WTC11 (cell line): ENCODE data around the gene MIS18BP1. TPM values are rescaled to one million over a fixed set of nuclear protein-coding genes. Genes with fewer than 3 reads are reported as not detected.

Source experiments
- ATAC-seq: fragments of 200-7000 bp; cut with Tn5 transposase; 2 replicates; pipeline ENCODE4 v1.10.0; 2021; ENCODE audit warnings: mild to moderate bottlenecking, moderate library complexity
- CTCF ChIA-PET: fragments of 300-600 bp; sonication (Branson Sonifier 250); formaldehyde crosslinking; loops from one replicate; lab custom pipeline; 2021; ENCODE audit warnings: antibody characterized with exemption; lab: Charles Lee
- POLR2A ChIA-PET: fragments of 350-600 bp; sonication (Branson Sonifier 250); formaldehyde crosslinking; loops from one replicate; lab custom pipeline; 2021; ENCODE audit warnings: antibody characterized with exemption; lab: Charles Lee
- DNase-seq: peaks from one replicate; pipeline ENCODE4 v3.0.0; 2021; ENCODE audit warnings: low spot score
- H3K27ac Mint-ChIP-seq: 2 replicates; pipeline ENCODE4 v1.8.0; 2021; ENCODE audit warnings: mixed read lengths
- H3K27me3 Mint-ChIP-seq: 2 replicates; pipeline ENCODE4 v1.8.0; 2021; ENCODE audit warnings: low read depth, mild to moderate bottlenecking, moderate library complexity, mixed read lengths
- H3K36me3 Mint-ChIP-seq: 2 replicates; pipeline ENCODE4 v1.8.0; 2021; ENCODE audit warnings: mixed read lengths
- H3K4me1 Mint-ChIP-seq: 2 replicates; pipeline ENCODE4 v1.8.0; 2022; ENCODE audit warnings: mixed read lengths
- H3K4me3 Mint-ChIP-seq: 2 replicates; pipeline ENCODE4 v1.8.0; 2021; ENCODE audit warnings: mild to moderate bottlenecking, moderate library complexity, mixed read lengths
- H3K9me3 Mint-ChIP-seq: 2 replicates; pipeline ENCODE4 v1.8.0; 2021; ENCODE audit warnings: mixed read lengths
- CREM ChIP-seq: sonication (generic); formaldehyde crosslinking; IDR thresholded peaks from 2 replicates; pipeline ENCODE4 v1.8.1; 2022; ENCODE audit warnings: mild to moderate bottlenecking, missing genetic modification reagents, moderate library complexity
- ELF4 ChIP-seq: sonication (generic); formaldehyde crosslinking; IDR thresholded peaks from 2 replicates; pipeline ENCODE4 v1.8.1; 2022; ENCODE audit warnings: low read depth, mild to moderate bottlenecking, moderate library complexity, missing genetic modification reagents
- FOXK1 ChIP-seq: sonication (generic); formaldehyde crosslinking; IDR thresholded peaks from 2 replicates; pipeline ENCODE4 v1.8.0; 2022; ENCODE audit warnings: mild to moderate bottlenecking, moderate library complexity, missing genetic modification reagents
- GRHL2 ChIP-seq: fragments of 250-450 bp; sonication (Bioruptor Pico); IDR thresholded peaks from 2 replicates; pipeline ENCODE4 v1.8.0; 2022; ENCODE audit warnings: mild to moderate bottlenecking, moderate library complexity; ENCODE audit not compliant: insufficient replicate concordance, severe bottlenecking
- MXD4 ChIP-seq: fragments of 250-450 bp; sonication (Bioruptor Pico); IDR thresholded peaks from 2 replicates; pipeline ENCODE4 v1.8.0; 2021; ENCODE audit warnings: mild to moderate bottlenecking, moderate library complexity, borderline replicate concordance
- NFYB ChIP-seq: sonication (generic); formaldehyde crosslinking; conservative IDR thresholded peaks from 2 replicates; pipeline ENCODE4 v1.8.0; 2022; ENCODE audit warnings: low read depth, missing genetic modification reagents
- NR2C2 ChIP-seq: sonication (generic); formaldehyde crosslinking; IDR thresholded peaks from 2 replicates; pipeline ENCODE4 v1.8.0; 2022; ENCODE audit warnings: mild to moderate bottlenecking, missing genetic modification reagents
- OVOL2 ChIP-seq: fragments of 250-450 bp; sonication (Bioruptor Pico); IDR thresholded peaks from 2 replicates; pipeline ENCODE4 v1.9.0; 2021; ENCODE audit warnings: mild to moderate bottlenecking, borderline replicate concordance
- RORB ChIP-seq: fragments of 250-450 bp; sonication (Bioruptor Pico); IDR thresholded peaks from 2 replicates; pipeline ENCODE4 v1.9.0; 2021; ENCODE audit warnings: mild to moderate bottlenecking
- SOX15 ChIP-seq: fragments of 250-450 bp; sonication (Bioruptor Pico); IDR thresholded peaks from 2 replicates; pipeline ENCODE4 v1.9.0; 2021; ENCODE audit warnings: mild to moderate bottlenecking
- TP53 ChIP-seq: sonication (generic); formaldehyde crosslinking; IDR thresholded peaks from 2 replicates; pipeline ENCODE4 v1.8.1; 2023; ENCODE audit warnings: mild to moderate bottlenecking, missing genetic modification reagents
- ZNF416 ChIP-seq: fragments of 250-450 bp; sonication (Bioruptor Pico); IDR thresholded peaks from 2 replicates; pipeline ENCODE4 v1.9.0; 2021; ENCODE audit warnings: mild to moderate bottlenecking, inconsistent platforms
- total RNA-seq: library from RNA; stranded (reverse); gene quantifications from 3 replicates; pipeline ENCODE4 v1.2.3, GENCODE V29; 2021
- TF ChIP-seq, protein P1 (sequence below): sonication (generic); formaldehyde crosslinking; IDR thresholded peaks from 2 replicates; pipeline ENCODE4 v1.8.0; 2022; ENCODE audit warnings: mild to moderate bottlenecking, missing genetic modification reagents
- TF ChIP-seq, protein P2 (sequence below): fragments of 250-450 bp; sonication (Bioruptor Pico); IDR thresholded peaks from 2 replicates; pipeline ENCODE4 v1.9.0; 2021; ENCODE audit warnings: mild to moderate bottlenecking
- TF ChIP-seq, protein P3 (sequence below): fragments of 250-450 bp; sonication (Bioruptor Pico); IDR thresholded peaks from 2 replicates; pipeline ENCODE4 v1.8.0; 2021; ENCODE audit warnings: mild to moderate bottlenecking
- TF ChIP-seq, protein P4 (sequence below): sonication (generic); formaldehyde crosslinking; IDR thresholded peaks from 2 replicates; pipeline ENCODE4 v1.8.0; 2023; ENCODE audit warnings: missing genetic modification reagents, mild to moderate bottlenecking, borderline replicate concordance
- TF ChIP-seq, protein P5 (sequence below): sonication (generic); formaldehyde crosslinking; conservative IDR thresholded peaks from 2 replicates; pipeline ENCODE4 v1.8.1; 2022; ENCODE audit warnings: mild to moderate bottlenecking, missing genetic modification reagents
- TF ChIP-seq, protein P6 (sequence below): fragments of 250-450 bp; sonication (Bioruptor Pico); conservative IDR thresholded peaks from 2 replicates; pipeline ENCODE4 v1.9.0; 2021; ENCODE audit warnings: mild to moderate bottlenecking
- TF ChIP-seq, protein P7 (sequence below): sonication (generic); formaldehyde crosslinking; IDR thresholded peaks from 2 replicates; pipeline ENCODE4 v1.8.0; 2022; ENCODE audit warnings: mild to moderate bottlenecking, missing genetic modification reagents
- TF ChIP-seq, protein P8 (sequence below): sonication (generic); formaldehyde crosslinking; IDR thresholded peaks from 2 replicates; pipeline ENCODE4 v1.8.1; 2022; ENCODE audit warnings: mild to moderate bottlenecking, missing genetic modification reagents, moderate library complexity, borderline replicate concordance

MIS18BP1 gene
- total RNA-seq, 1 experiment from 2014 or later: 65.7 TPM

DNA sequence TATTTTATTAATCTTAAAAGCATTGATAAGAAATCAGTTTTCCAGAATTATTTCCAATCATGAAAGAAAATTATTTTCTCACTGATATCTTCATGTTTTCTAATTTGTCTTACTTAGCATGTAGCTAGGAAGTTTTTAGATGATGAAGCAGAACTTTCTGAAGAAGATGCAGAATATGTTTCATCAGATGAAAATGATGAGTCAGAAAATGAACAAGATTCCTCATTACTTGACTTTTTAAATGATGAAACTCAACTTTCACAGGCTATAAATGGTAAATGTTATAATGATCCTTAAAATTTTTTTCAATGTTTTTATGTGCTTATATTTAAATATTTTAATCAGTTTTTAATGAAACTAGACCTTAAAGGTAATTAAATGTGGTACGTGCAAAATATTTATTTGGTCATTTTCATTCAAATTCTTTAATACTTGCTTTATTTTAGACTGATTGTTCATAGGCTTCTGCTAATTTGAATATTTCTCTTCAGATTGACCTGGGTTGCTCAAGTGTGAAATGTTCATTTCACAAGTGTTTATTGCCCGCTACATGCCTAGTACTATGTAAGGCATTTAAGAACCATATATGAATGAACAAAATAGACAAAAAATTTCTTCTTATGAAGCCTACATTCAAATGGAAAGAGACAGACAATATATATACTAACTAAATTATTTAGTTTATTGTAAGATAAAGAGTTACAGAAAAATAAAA is 67.7 kb downstream of the MIS18BP1 start (continued):
- TF ChIP-seq, protein P1, sequence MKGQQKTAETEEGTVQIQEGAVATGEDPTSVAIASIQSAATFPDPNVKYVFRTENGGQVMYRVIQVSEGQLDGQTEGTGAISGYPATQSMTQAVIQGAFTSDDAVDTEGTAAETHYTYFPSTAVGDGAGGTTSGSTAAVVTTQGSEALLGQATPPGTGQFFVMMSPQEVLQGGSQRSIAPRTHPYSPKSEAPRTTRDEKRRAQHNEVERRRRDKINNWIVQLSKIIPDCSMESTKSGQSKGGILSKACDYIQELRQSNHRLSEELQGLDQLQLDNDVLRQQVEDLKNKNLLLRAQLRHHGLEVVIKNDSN (CRISPR knock-in tag): no peak
- no peak for TF ChIP-seq RORB (CRISPR knock-in tag)
- TF ChIP-seq NFYB (CRISPR knock-in tag): no peak
- no peak for TF ChIP-seq ZNF416 (CRISPR knock-in tag)
- TF ChIP-seq NR2C2 (CRISPR knock-in tag): no peak
- TF ChIP-seq, protein P2, sequence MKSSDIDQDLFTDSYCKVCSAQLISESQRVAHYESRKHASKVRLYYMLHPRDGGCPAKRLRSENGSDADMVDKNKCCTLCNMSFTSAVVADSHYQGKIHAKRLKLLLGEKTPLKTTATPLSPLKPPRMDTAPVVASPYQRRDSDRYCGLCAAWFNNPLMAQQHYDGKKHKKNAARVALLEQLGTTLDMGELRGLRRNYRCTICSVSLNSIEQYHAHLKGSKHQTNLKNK (CRISPR knock-in tag): no peak
- TF ChIP-seq, protein P3, sequence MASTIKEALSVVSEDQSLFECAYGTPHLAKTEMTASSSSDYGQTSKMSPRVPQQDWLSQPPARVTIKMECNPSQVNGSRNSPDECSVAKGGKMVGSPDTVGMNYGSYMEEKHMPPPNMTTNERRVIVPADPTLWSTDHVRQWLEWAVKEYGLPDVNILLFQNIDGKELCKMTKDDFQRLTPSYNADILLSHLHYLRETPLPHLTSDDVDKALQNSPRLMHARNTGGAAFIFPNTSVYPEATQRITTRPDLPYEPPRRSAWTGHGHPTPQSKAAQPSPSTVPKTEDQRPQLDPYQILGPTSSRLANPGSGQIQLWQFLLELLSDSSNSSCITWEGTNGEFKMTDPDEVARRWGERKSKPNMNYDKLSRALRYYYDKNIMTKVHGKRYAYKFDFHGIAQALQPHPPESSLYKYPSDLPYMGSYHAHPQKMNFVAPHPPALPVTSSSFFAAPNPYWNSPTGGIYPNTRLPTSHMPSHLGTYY (CRISPR knock-in tag): no peak
- TF ChIP-seq, protein P4, sequence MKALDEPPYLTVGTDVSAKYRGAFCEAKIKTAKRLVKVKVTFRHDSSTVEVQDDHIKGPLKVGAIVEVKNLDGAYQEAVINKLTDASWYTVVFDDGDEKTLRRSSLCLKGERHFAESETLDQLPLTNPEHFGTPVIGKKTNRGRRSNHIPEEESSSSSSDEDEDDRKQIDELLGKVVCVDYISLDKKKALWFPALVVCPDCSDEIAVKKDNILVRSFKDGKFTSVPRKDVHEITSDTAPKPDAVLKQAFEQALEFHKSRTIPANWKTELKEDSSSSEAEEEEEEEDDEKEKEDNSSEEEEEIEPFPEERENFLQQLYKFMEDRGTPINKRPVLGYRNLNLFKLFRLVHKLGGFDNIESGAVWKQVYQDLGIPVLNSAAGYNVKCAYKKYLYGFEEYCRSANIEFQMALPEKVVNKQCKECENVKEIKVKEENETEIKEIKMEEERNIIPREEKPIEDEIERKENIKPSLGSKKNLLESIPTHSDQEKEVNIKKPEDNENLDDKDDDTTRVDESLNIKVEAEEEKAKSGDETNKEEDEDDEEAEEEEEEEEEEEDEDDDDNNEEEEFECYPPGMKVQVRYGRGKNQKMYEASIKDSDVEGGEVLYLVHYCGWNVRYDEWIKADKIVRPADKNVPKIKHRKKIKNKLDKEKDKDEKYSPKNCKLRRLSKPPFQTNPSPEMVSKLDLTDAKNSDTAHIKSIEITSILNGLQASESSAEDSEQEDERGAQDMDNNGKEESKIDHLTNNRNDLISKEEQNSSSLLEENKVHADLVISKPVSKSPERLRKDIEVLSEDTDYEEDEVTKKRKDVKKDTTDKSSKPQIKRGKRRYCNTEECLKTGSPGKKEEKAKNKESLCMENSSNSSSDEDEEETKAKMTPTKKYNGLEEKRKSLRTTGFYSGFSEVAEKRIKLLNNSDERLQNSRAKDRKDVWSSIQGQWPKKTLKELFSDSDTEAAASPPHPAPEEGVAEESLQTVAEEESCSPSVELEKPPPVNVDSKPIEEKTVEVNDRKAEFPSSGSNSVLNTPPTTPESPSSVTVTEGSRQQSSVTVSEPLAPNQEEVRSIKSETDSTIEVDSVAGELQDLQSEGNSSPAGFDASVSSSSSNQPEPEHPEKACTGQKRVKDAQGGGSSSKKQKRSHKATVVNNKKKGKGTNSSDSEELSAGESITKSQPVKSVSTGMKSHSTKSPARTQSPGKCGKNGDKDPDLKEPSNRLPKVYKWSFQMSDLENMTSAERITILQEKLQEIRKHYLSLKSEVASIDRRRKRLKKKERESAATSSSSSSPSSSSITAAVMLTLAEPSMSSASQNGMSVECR (CRISPR knock-in tag): no peak
- TF ChIP-seq TP53 (CRISPR knock-in tag): no peak
- TF ChIP-seq ELF4 (CRISPR knock-in tag): no peak

DNA sequence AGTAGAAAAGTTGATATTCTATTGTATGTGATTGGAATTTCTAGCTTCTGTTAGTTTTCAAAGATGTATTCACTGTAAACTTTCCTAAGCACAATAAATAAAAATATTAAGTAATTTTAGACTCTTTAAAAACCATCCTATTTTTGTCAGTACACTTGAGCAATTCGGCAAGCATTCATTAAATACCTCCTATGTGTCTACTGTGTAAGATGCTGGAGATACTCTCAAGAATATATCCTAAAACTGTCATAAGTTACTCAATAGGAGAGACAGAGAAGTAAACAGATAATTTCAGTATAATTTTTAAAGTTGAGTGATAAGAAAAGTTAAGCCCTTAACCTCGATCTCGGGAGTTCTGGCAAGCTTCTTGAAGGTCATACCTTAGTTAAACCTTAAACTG is 71.2 kb downstream of the MIS18BP1 start:
- Mint-ChIP-seq H3K27ac (no peak overlapping the region; the same call in 1 of the 2 replicates), H3K4me1 (0 out of 2 replicates have a peak, but pooled peaks cover 2% of the 10 kb centered on the region), H3K9me3 (no peaks in the 10 kb centered on the region), H3K27me3 (no peaks in the 10 kb centered on the region), H3K36me3 (no peaks in the 10 kb centered on the region), H3K4me3 (no peak overlapping the region)
- POLR2A ChIA-PET: no interaction called here
- ATAC-seq: no peak
- DNase-seq: no peak
- TF ChIP-seq NR2C2 (CRISPR knock-in tag): no peak
- TF ChIP-seq, protein P5, sequence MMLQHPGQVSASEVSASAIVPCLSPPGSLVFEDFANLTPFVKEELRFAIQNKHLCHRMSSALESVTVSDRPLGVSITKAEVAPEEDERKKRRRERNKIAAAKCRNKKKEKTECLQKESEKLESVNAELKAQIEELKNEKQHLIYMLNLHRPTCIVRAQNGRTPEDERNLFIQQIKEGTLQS: no peak
- TF ChIP-seq OVOL2 (CRISPR knock-in tag): no peak
- TF ChIP-seq, protein P2 (CRISPR knock-in tag): no peak
- TF ChIP-seq, protein P6, sequence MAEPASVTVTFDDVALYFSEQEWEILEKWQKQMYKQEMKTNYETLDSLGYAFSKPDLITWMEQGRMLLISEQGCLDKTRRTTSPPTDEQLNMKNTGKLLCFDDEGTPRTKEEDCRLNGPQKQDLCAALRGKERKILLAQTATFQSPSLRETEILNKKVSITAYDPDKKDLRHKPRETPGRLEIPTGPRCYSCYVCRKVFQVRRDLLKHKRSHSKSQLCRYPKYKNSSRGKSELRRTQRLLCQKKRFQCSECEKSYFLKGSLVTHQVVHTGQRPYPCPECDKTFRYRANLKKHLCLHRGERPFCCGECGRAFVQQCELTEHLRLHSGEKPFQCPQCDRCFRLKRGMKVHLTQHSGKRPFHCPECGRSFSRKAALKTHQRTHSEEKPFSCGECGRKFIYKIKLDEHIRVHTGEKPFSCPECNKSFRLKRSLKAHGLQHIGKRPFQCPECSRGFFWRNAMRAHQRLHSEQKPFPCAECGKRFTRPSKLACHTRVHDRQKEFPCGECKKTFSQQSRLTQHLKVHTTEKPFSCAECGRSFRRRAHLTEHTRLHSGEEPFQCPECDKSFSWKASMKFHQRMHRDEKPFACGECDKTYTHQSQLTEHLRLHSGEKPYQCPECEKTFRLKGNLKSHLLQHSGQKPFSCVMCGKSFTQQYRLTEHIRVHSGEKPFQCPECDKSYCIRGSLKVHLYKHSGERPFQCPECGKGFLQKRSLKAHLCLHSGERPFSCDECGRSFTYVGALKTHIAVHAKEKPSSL (CRISPR knock-in tag): no peak
- TF ChIP-seq, protein P7, sequence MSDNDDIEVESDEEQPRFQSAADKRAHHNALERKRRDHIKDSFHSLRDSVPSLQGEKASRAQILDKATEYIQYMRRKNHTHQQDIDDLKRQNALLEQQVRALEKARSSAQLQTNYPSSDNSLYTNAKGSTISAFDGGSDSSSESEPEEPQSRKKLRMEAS (CRISPR knock-in tag): no peak
- TF ChIP-seq SOX15: no peak
- TF ChIP-seq MXD4 (CRISPR knock-in tag): no peak
- TF ChIP-seq CREM (CRISPR knock-in tag): no peak
- TF ChIP-seq, protein P8, sequence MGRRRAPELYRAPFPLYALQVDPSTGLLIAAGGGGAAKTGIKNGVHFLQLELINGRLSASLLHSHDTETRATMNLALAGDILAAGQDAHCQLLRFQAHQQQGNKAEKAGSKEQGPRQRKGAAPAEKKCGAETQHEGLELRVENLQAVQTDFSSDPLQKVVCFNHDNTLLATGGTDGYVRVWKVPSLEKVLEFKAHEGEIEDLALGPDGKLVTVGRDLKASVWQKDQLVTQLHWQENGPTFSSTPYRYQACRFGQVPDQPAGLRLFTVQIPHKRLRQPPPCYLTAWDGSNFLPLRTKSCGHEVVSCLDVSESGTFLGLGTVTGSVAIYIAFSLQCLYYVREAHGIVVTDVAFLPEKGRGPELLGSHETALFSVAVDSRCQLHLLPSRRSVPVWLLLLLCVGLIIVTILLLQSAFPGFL: no peak
- TF ChIP-seq FOXK1 (CRISPR knock-in tag): no peak
- TF ChIP-seq GRHL2 (CRISPR knock-in tag): no peak
- CTCF ChIA-PET: no interaction called here
